ENCODE data around the gene PKNOX2. TPM values are rescaled to one million over a fixed set of nuclear protein-coding genes. Genes with fewer than 3 reads are reported as not detected.
A peak's percentile ranks its signal among the peaks of the same experiment; 100 is the strongest.

The PKNOX2 gene
- total RNA-seq, 1 experiment from 2014 or later = not detected

DNA sequence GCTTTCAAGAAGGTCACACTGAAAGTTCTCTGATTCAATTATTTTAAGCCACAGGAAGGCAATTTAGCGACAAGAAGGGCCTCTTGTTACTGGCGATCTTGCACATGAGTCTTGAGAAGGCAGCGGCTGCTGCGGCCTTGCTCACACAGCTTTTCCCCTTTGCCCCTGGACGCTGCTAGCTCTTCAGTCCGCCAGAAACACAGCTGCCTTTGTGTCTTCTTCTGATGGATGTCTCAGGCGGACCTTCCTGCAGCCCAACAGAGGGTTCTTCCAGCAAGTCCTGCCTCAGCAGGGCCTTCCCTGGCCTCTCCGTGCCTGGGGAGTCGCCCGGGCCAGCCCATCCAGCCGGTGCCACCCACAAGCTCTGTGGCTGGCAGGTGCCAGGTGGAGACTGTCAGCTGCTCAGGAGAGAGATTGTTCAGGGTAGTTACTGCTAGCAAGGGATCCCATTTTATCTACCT lies 59.4 kb downstream of the PKNOX2 start:
- Mint-ChIP-seq H3K9me3 (ENCODE audit: unreplicated experiment) (no peaks in the 10 kb centered on the region), H3K4me3 (ENCODE audit: unreplicated experiment) (no peak overlapping the region), H3K36me3 (ENCODE audit: insufficient read depth, unreplicated experiment) (no peaks in the 10 kb centered on the region), H3K27ac (ENCODE audit: unreplicated experiment) (no peak overlapping the region), H3K4me1 (ENCODE audit: low read depth, unreplicated experiment) (no peaks in the 10 kb centered on the region), H3K27me3 (ENCODE audit: insufficient read depth, unreplicated experiment) (peaks cover 24% of the 10 kb centered on the region)
- Histone ChIP-seq H3K4me1 (no peaks in the 10 kb centered on the region), H3K4me3 (ENCODE audit: low read depth, low read length) (no peak overlapping the region), H3K9me3 (no peaks in the 10 kb centered on the region), H3K36me3 (ENCODE audit: control insufficient read depth, insufficient read depth, low read length) (no peaks in the 10 kb centered on the region), H3K27me3 (replicated peaks; ENCODE audit: control insufficient read depth, insufficient read depth, low read length) (peaks cover 2% of the 10 kb centered on the region)
- BruUV-seq (replicated peaks) = no TSS peak
- POLR2A ChIA-PET = no interaction called here
- no peak for DNase-seq
- intact Hi-C loops (cut with micrococcal nuclease; ENCODE audit: unreplicated experiment) = loop anchor here (1.0 to 10.0 kb wide), 2 partner anchors 133 to 259 kb away; no protein-coding TSS in a partner anchor
- CTCF ChIA-PET = interaction anchor here (1.4 to 1.8 kb wide), 2 partner anchors 59 to 133 kb away, joined by 4 to 11 read pairs; partner anchors contain the start of gene PKNOX2
- TF ChIP-seq, protein P1, sequence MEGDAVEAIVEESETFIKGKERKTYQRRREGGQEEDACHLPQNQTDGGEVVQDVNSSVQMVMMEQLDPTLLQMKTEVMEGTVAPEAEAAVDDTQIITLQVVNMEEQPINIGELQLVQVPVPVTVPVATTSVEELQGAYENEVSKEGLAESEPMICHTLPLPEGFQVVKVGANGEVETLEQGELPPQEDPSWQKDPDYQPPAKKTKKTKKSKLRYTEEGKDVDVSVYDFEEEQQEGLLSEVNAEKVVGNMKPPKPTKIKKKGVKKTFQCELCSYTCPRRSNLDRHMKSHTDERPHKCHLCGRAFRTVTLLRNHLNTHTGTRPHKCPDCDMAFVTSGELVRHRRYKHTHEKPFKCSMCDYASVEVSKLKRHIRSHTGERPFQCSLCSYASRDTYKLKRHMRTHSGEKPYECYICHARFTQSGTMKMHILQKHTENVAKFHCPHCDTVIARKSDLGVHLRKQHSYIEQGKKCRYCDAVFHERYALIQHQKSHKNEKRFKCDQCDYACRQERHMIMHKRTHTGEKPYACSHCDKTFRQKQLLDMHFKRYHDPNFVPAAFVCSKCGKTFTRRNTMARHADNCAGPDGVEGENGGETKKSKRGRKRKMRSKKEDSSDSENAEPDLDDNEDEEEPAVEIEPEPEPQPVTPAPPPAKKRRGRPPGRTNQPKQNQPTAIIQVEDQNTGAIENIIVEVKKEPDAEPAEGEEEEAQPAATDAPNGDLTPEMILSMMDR (IDR thresholded peaks at IDR 0.05; ENCODE audit: insufficient read depth in 1 of 2, low read depth in 1 of 2, low read length in 1 of 2, severe bottlenecking in 1 of 2, unreplicated experiment in 1 of 2) = no peak

DNA sequence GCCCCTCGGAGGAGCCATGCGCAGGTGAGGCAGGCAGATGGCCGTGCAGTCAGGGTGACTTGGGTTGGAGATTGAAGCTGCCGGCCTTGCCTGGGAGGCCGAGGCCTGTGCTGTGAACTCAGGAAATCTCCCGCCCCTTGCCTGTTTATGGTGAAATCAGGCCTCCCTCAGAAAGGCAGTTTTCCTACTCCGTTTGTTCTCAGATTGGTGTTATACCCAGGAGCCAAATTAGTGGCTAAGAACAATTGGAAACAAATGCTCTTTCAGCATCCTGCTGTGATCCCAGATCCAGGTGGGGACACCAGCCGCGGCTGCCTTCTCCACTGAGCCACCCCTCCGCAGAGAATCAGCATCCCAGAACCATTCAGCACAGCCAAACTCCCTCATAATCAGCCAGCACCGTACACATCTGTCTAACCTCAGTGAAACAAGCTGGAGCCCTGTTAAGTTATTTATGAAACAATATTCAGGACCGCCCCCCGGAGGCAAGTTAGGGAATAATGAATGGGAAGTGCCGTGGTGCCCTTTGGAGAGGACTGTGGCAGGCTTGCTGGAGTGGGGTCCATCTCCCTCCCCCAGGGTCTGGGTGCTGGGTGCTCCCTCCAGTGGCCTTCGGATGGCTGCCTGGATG lies 60.0 kb downstream of the PKNOX2 start:
- Mint-ChIP-seq H3K4me3 (ENCODE audit: unreplicated experiment) (no peak overlapping the region), H3K9me3 (ENCODE audit: unreplicated experiment) (no peaks in the 10 kb centered on the region), H3K36me3 (ENCODE audit: insufficient read depth, unreplicated experiment) (no peaks in the 10 kb centered on the region), H3K4me1 (ENCODE audit: low read depth, unreplicated experiment) (no peaks in the 10 kb centered on the region), H3K27me3 (ENCODE audit: insufficient read depth, unreplicated experiment) (peaks cover 27% of the 10 kb centered on the region), H3K27ac (ENCODE audit: unreplicated experiment) (no peak overlapping the region)
- intact Hi-C loops (cut with micrococcal nuclease; ENCODE audit: unreplicated experiment) = loop anchor here (1.0 to 10.0 kb wide), 2 partner anchors 133 to 260 kb away; no protein-coding TSS in a partner anchor
- Histone ChIP-seq H3K36me3 (ENCODE audit: control insufficient read depth, insufficient read depth, low read length) (no peaks in the 10 kb centered on the region), H3K4me1 (no peaks in the 10 kb centered on the region), H3K9me3 (no peaks in the 10 kb centered on the region), H3K4me3 (ENCODE audit: low read depth, low read length) (no peak overlapping the region), H3K27me3 (replicated peaks; ENCODE audit: control insufficient read depth, insufficient read depth, low read length) (peaks cover 2% of the 10 kb centered on the region)
- BruUV-seq (replicated peaks) = no TSS peak
- ChIA-PET CTCF (interaction anchor here (1.4 to 1.8 kb wide), 2 partner anchors 60 to 133 kb away, joined by 4 to 11 read pairs; partner anchors contain the start of gene PKNOX2), POLR2A (no interaction called here)
- TF ChIP-seq, protein P1 (IDR thresholded peaks at IDR 0.05; ENCODE audit: insufficient read depth in 1 of 2, low read depth in 1 of 2, low read length in 1 of 2, severe bottlenecking in 1 of 2, unreplicated experiment in 1 of 2) = peak in 1 of 2 experiments; percentile 38
- DNase-seq = peak in 1 of 2 experiments; percentile 46

DNA sequence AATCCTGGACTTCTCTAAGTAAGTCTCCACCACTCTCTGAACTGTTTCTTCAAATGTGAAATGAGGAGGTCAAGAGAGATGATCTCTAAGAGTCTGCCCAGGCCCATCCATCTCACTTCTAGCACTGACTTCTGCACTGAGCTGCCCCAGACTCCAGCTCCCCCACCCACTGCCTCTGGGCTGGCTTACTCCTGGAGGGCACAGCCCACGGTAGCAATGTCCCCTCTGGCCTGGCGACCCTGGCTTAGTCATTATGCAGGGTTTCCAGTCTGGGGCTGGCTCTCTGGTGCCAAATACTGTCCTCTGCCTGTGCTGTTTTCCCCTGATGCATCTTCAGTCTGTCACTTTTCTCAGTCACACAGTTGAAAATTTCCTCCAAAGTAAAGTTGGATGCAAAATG lies 60.9 kb downstream of the PKNOX2 start:
- BruUV-seq (replicated peaks) = no TSS peak
- Mint-ChIP-seq H3K4me1 (ENCODE audit: low read depth, unreplicated experiment) (no peaks in the 10 kb centered on the region), H3K27ac (ENCODE audit: unreplicated experiment) (no peak overlapping the region), H3K27me3 (ENCODE audit: insufficient read depth, unreplicated experiment) (peaks cover 24% of the 10 kb centered on the region), H3K4me3 (ENCODE audit: unreplicated experiment) (no peak overlapping the region), H3K9me3 (ENCODE audit: unreplicated experiment) (no peaks in the 10 kb centered on the region), H3K36me3 (ENCODE audit: insufficient read depth, unreplicated experiment) (no peaks in the 10 kb centered on the region)
- peaks cover 2% of the 10 kb centered on the region for H3K27me3 ChIP-seq (replicated peaks; ENCODE audit: control insufficient read depth, insufficient read depth, low read length)
- CTCF ChIA-PET = interaction anchor here (1.8 kb wide), 1 partner anchor 134 kb away, joined by 11 read pairs; no protein-coding TSS in a partner anchor
- no peak for DNase-seq
- H3K36me3 ChIP-seq (ENCODE audit: control insufficient read depth, insufficient read depth, low read length) = no peaks in the 10 kb centered on the region
- H3K9me3 ChIP-seq = no peaks in the 10 kb centered on the region
- intact Hi-C loops (cut with micrococcal nuclease; ENCODE audit: unreplicated experiment) = loop anchor here (10.0 kb wide), 1 partner anchor 261 kb away; no protein-coding TSS in a partner anchor
- POLR2A ChIA-PET = no interaction called here
- no peak overlapping the region for H3K4me3 ChIP-seq (ENCODE audit: low read depth, low read length)
- TF ChIP-seq, protein P1 (IDR thresholded peaks at IDR 0.05; ENCODE audit: insufficient read depth in 1 of 2, low read depth in 1 of 2, low read length in 1 of 2, severe bottlenecking in 1 of 2, unreplicated experiment in 1 of 2) = no peak
- no peaks in the 10 kb centered on the region for H3K4me1 ChIP-seq

All from Caco-2 (cell line).